Occipital lobe (tissue), 2 donors: ENCODE data around the gene ACSF2. TPM values are rescaled to one million over a fixed set of nuclear protein-coding genes. Genes with fewer than 3 reads are reported as not detected.

Source experiments
- DNase-seq: peaks from one replicate; lab custom pipeline; 2025; lab: John Stamatoyannopoulos, UW
- total RNA-seq: library from RNA; depleted of rRNA; stranded (reverse); fragments of >200 nt; gene quantifications from one replicate; pipeline ENCODE4 v1.2.3, GENCODE V29; 2014

The ACSF2 gene
- total RNA-seq, 1 donor from 2014 or later, result 1.9 TPM

GRCh38 chr17:50440172-50440837, 14.3 kb downstream of the ACSF2 start:
- DNase-seq, result no peak

- no peak for DNase-seq
Measured at GRCh38 chr17:50440838-50441829, 15.1 kb downstream of the ACSF2 start.

GRCh38 chr17:50443505-50443974, 17.5 kb downstream of the ACSF2 start:
- DNase-seq, result no peak

- DNase-seq, result no peak
Measured at GRCh38 chr17:50444841-50445715, 19.1 kb downstream of the ACSF2 start.

- no peak for DNase-seq
Measured at GRCh38 chr17:50445730-50446325, 19.8 kb downstream of the ACSF2 start.

- no peak for DNase-seq
Measured at GRCh38 chr17:50447870-50448595, 22.0 kb downstream of the ACSF2 start.

GRCh38 chr17:50448643-50449042, 22.6 kb downstream of the ACSF2 start:
- DNase-seq, result no peak

GRCh38 chr17:50451943-50452629, 26.1 kb downstream of the ACSF2 start:
- no peak for DNase-seq

GRCh38 chr17:50452630-50453300, 26.7 kb downstream of the ACSF2 start:
- DNase-seq, result no peak

GRCh38 chr17:50453901-50454300, 27.9 kb downstream of the ACSF2 start:
- DNase-seq, result no peak

- DNase-seq, result no peak
Measured at GRCh38 chr17:50457621-50458020, 31.6 kb downstream of the ACSF2 start.

- no peak for DNase-seq
Measured at GRCh38 chr17:50458270-50458669, 32.3 kb downstream of the ACSF2 start.

- no peak for DNase-seq
Measured at GRCh38 chr17:50458701-50459676, 33.0 kb downstream of the ACSF2 start.

GRCh38 chr17:50459756-50460155, 33.7 kb downstream of the ACSF2 start:
- DNase-seq, result no peak

GRCh38 chr17:50460831-50461526, 35.0 kb downstream of the ACSF2 start:
- DNase-seq, result no peak

- DNase-seq, result no peak
Measured at GRCh38 chr17:50461550-50462132, 35.6 kb downstream of the ACSF2 start.

- no peak for DNase-seq
Measured at GRCh38 chr17:50462446-50462845, 36.4 kb downstream of the ACSF2 start.
